A673 (cell line): ENCODE results near the gene TXNL4B. TPM values are rescaled to one million over a fixed set of nuclear protein-coding genes. Genes with fewer than 3 reads are reported as not detected.

ENCODE experiments used
- BruUV-seq: library from RNA; stranded (reverse); fragments of 400-500 nt; replicated peaks from 2 replicates; lab custom pipeline; 2021; lab: Mats Ljungman, UMichigan
- CTCF ChIA-PET: fragments of 300-600 bp; sonication (Branson Sonifier 250); formaldehyde crosslinking; loops from one replicate; lab custom pipeline; 2022; ENCODE audit warnings: antibody characterized with exemption; lab: Charles Lee
- POLR2A ChIA-PET: fragments of 300-600 bp; sonication (Branson Sonifier 250); formaldehyde crosslinking; loops from one replicate; lab custom pipeline; 2022; ENCODE audit warnings: antibody characterized with exemption; ENCODE audit not compliant: low non-redundant PET; lab: Charles Lee
- DNase-seq: peaks from one replicate; pipeline ENCODE4 v3.0.0-alpha.2; 2015; ENCODE audit warnings: low spot score
- H3K27ac ChIP-seq: fragments of 200-600 bp; sonication (generic); 2 replicates; pipeline ENCODE4 v1.5.1; 2016; ENCODE audit warnings: mixed run types, low read depth, mild to moderate bottlenecking, mixed read lengths, antibody characterized with exemption, low read length; ENCODE audit not compliant: poor library complexity, severe bottlenecking
- H3K27me3 ChIP-seq: fragments of 200-600 bp; sonication (generic); replicated peaks from 2 replicates; pipeline ENCODE4 v1.6.1; 2017; ENCODE audit warnings: mixed run types, low read depth, mild to moderate bottlenecking, mixed read lengths, antibody characterized with exemption, low read length; ENCODE audit not compliant: insufficient read depth, poor library complexity
- H3K36me3 ChIP-seq: fragments of 200-600 bp; sonication (generic); 2 replicates; pipeline ENCODE4 v1.6.1; 2016; ENCODE audit warnings: mixed run types, mild to moderate bottlenecking, mixed read lengths, antibody characterized with exemption, low read length; ENCODE audit not compliant: insufficient read depth, poor library complexity, severe bottlenecking
- H3K4me1 ChIP-seq: fragments of 200-600 bp; sonication (generic); 2 replicates; pipeline ENCODE4 v1.6.1; 2017; ENCODE audit warnings: mixed run types, mild to moderate bottlenecking, mixed read lengths, antibody characterized with exemption, low read length; ENCODE audit not compliant: insufficient read depth, poor library complexity, severe bottlenecking
- H3K4me3 ChIP-seq: fragments of 200-600 bp; sonication (generic); 2 replicates; pipeline ENCODE4 v1.5.1; 2016; ENCODE audit warnings: low read depth, mixed run types, mild to moderate bottlenecking, mixed read lengths, low read length; ENCODE audit not compliant: poor library complexity, severe bottlenecking
- H3K9me3 ChIP-seq: fragments of 200-600 bp; sonication (generic); 2 replicates; pipeline ENCODE4 v1.6.1; 2016; ENCODE audit warnings: mixed run types, low read depth, mild to moderate bottlenecking, mixed read lengths, antibody characterized with exemption, low read length; ENCODE audit not compliant: poor library complexity, severe bottlenecking
- EZH2 ChIP-seq: fragments of 200-600 bp; sonication (generic); IDR thresholded peaks from 2 replicates; pipeline ENCODE4 v1.6.1; 2017; ENCODE audit warnings: borderline replicate concordance, low read depth, mild to moderate bottlenecking, mixed read lengths, antibody characterized with exemption, low read length; ENCODE audit not compliant: poor library complexity, severe bottlenecking
- intact Hi-C: fragments of 100-400 bp; cut with micrococcal nuclease; formaldehyde crosslinking; loops from one replicate; pipeline ENCODE4 v1.10.0; 2022; ENCODE audit not compliant: unreplicated experiment
- total RNA-seq: library from RNA; stranded (reverse); gene quantifications from 2 replicates; pipeline ENCODE4 v1.2.3, GENCODE V29; 2021
- TF ChIP-seq, protein P1 (sequence below): fragments of 300-800, 200-600 bp; sonication (generic); conservative IDR thresholded peaks from 2 replicates; pipeline ENCODE4 v1.5.1; 2017; ENCODE audit warnings: low read depth, mild to moderate bottlenecking, antibody characterized with exemption, low read length, moderate library complexity, mixed read lengths

TXNL4B gene
- total RNA-seq, 1 experiment from 2014 or later: 15.8 TPM

DNA sequence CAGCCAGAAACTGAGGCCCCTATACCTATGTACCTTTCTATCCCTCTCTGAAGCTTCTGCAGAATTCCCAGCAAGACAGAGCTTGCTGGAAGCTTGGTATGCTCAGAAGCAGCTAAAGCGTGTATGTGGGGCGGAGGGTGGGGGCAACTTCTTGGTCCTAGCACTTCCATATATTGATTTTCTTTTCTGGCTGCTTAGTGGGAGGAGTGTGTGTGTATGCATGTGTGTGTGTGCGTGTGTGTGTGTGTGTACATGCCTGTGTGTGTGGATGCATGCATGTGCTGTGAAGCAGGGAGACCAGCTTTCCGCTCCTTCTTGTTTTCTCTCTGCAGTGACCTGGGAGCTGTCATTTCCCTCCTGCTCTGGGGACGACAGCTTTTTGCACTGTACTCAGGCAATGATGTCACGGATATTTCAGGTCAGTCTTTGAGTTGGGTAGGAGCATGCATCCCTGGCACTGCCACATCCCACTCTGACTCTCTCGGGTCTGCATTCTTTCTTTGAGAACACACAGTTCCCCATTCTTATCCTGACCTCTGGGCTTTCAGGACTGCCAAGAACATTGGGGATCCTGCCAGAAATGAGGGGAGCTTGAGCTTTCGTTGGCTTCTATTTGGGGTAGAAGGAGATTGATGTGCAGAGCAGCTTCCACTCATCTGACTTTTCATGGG, 19.7 kb downstream of the TXNL4B start:
- Histone ChIP-seq H3K9me3 (no peaks in the 10 kb centered on the region), H3K4me1 (no peaks in the 10 kb centered on the region), H3K27me3 (no peaks in the 10 kb centered on the region), H3K4me3 (no peak overlapping the region), H3K36me3 (no peaks in the 10 kb centered on the region), H3K27ac (no peak overlapping the region)
- no TSS peak for BruUV-seq
- DNase-seq: no peak
- TF ChIP-seq, protein P1, sequence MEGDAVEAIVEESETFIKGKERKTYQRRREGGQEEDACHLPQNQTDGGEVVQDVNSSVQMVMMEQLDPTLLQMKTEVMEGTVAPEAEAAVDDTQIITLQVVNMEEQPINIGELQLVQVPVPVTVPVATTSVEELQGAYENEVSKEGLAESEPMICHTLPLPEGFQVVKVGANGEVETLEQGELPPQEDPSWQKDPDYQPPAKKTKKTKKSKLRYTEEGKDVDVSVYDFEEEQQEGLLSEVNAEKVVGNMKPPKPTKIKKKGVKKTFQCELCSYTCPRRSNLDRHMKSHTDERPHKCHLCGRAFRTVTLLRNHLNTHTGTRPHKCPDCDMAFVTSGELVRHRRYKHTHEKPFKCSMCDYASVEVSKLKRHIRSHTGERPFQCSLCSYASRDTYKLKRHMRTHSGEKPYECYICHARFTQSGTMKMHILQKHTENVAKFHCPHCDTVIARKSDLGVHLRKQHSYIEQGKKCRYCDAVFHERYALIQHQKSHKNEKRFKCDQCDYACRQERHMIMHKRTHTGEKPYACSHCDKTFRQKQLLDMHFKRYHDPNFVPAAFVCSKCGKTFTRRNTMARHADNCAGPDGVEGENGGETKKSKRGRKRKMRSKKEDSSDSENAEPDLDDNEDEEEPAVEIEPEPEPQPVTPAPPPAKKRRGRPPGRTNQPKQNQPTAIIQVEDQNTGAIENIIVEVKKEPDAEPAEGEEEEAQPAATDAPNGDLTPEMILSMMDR: no peak
- TF ChIP-seq EZH2: no peak
- intact Hi-C loops: no loop called here
- CTCF ChIA-PET: no interaction called here
- POLR2A ChIA-PET: no interaction called here

DNA sequence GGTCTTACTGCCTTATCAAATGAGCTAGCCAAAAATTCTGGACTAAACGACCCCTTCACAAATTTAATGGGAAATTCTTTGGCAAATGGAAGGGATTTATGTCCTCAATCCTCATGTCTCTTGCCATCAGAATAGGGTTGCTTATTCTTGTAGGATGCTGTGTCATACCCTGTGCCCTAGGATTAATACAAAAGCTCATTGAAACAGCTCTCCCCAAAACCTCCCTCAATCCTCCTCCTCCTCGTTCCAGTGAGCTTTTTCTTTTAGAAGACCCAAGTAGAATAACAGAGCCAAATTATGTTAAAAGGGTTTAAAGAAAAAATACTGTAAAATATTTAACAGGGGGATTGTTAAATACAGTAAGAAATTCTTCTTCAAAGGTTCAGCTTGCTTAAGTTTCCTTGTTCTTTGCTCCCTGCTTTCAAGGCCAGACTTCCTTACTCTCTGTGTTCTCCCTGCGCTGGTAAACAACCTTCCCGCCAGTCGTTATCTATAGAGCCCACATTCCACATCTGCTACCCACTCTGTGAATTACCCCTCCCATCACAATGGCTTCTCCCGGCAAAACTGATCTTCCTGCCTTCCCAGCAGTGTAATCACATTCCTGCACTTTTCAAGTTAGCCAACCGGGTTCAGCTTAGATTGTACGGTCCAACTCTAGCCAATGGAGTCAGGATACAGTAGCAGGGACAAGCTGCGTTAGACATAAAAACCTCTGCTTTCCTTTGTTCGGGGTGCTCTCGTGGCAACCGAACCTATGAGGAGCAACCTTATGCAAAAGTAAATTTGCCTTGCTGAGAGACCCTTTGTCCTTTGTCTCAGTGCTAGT, 20.7 kb downstream of the TXNL4B start:
- Histone ChIP-seq H3K4me3 (no peak overlapping the region), H3K27me3 (no peaks in the 10 kb centered on the region), H3K9me3 (no peaks in the 10 kb centered on the region), H3K27ac (no peak overlapping the region), H3K4me1 (no peaks in the 10 kb centered on the region), H3K36me3 (no peaks in the 10 kb centered on the region)
- intact Hi-C loops: no loop called here
- ChIA-PET CTCF (no interaction called here), POLR2A (no interaction called here)
- TF ChIP-seq EZH2: no peak
- TF ChIP-seq, protein P1: no peak
- no TSS peak for BruUV-seq
- DNase-seq: no peak

DNA sequence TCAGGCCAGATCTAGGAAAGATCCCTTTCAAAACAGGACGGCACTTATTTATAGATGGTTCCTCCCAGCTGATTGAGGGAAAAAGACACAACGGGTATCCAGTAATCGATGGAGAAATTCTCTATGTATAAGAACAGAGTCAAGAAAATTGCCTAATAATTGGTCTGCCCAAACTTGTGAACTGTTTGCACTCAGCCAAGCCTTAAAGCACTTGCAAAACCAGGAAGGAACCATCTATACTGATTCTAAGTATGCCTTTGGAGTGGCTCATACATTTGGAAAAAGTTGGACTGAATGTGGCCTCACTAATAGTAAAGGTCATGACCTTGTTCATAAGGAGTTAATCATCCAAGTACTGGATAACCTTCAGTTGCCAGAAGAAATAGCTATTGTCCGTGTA, 24.5 kb downstream of the TXNL4B start:
- TF ChIP-seq EZH2: no peak
- Histone ChIP-seq H3K36me3 (no peaks in the 10 kb centered on the region), H3K27me3 (no peaks in the 10 kb centered on the region), H3K27ac (no peak overlapping the region), H3K9me3 (no peaks in the 10 kb centered on the region), H3K4me1 (no peaks in the 10 kb centered on the region), H3K4me3 (no peak overlapping the region)
- intact Hi-C loops: no loop called here
- ChIA-PET POLR2A (no interaction called here), CTCF (no interaction called here)
- DNase-seq: no peak
- BruUV-seq: no TSS peak
